ENCODE data around the gene DEAF1.
A peak's percentile ranks its signal among the peaks of the same experiment; 100 is the strongest.

DEAF1 gene

GRCh38 chr11:612201-612960 lies 82.6 kb downstream of the DEAF1 start:
- no peak for DNase-seq (ENCODE audit: low read depth in 2 of 2)

GRCh38 chr11:611001-611996 lies 83.7 kb downstream of the DEAF1 start:
- DNase-seq (ENCODE audit: low read depth in 2 of 2), result no peak

- no peak for DNase-seq (ENCODE audit: low read depth in 2 of 2)
These were observed 84.7 kb downstream of the DEAF1 start for GRCh38 chr11:610146-610801.

- no peak for DNase-seq (ENCODE audit: low read depth in 2 of 2)
These were observed 85.6 kb downstream of the DEAF1 start for GRCh38 chr11:609341-609811.

- no peak for DNase-seq (ENCODE audit: low read depth in 2 of 2)
These were observed 86.2 kb downstream of the DEAF1 start for GRCh38 chr11:608791-609251.

GRCh38 chr11:607971-608659 lies 86.9 kb downstream of the DEAF1 start:
- no peak for DNase-seq (ENCODE audit: low read depth in 2 of 2)

- no peak for DNase-seq (ENCODE audit: low read depth in 2 of 2)
These were observed 87.8 kb downstream of the DEAF1 start for GRCh38 chr11:607020-607780.

GRCh38 chr11:606245-606644 lies 88.8 kb downstream of the DEAF1 start:
- no peak for DNase-seq (ENCODE audit: low read depth in 2 of 2)

GRCh38 chr11:605286-606129 lies 89.5 kb downstream of the DEAF1 start:
- DNase-seq (ENCODE audit: low read depth in 2 of 2), result no peak

- DNase-seq (ENCODE audit: low read depth in 2 of 2), result no peak
These were observed 91.9 kb downstream of the DEAF1 start for GRCh38 chr11:603154-603553.

GRCh38 chr11:601573-602245 lies 93.3 kb downstream of the DEAF1 start:
- DNase-seq (ENCODE audit: low read depth in 2 of 2), result no peak

- no peak for DNase-seq (ENCODE audit: low read depth in 2 of 2)
These were observed 96.9 kb downstream of the DEAF1 start for GRCh38 chr11:598005-598680.

GRCh38 chr11:597166-597725 lies 97.8 kb downstream of the DEAF1 start:
- DNase-seq (ENCODE audit: low read depth in 2 of 2), result no peak

GRCh38 chr11:596374-596773 lies 98.6 kb downstream of the DEAF1 start:
- DNase-seq (ENCODE audit: low read depth in 2 of 2), result peak in 1 of 2 donors; percentile 27

GRCh38 chr11:595400-595799 lies 99.6 kb downstream of the DEAF1 start:
- DNase-seq (ENCODE audit: low read depth in 2 of 2), result no peak

Measured in stimulated activated CD8-positive, alpha-beta memory T cell treated with anti-CD3 and anti-CD28 coated beads, Interleukin-15, amount 100 ng/mL, for 48 hours (primary cell).